MM.1S (cell line): ENCODE data around the gene CPT1B.

Experiments used
- DNase-seq: peaks from one replicate; pipeline ENCODE4 v3.0.0-alpha.2; 2015
- H2AFZ ChIP-seq: fragments of 300-600 bp; sonication (generic); 2 replicates; pipeline ENCODE4 v1.6.0; 2016; ENCODE audit warnings: antibody characterized with exemption, low read length
- H3F3A ChIP-seq: fragments of 300-600 bp; sonication (generic); 2 replicates; pipeline ENCODE4 v1.6.1; 2016; ENCODE audit warnings: mild to moderate bottlenecking, antibody characterized with exemption, low read length, moderate library complexity, mixed read lengths; ENCODE audit not compliant: insufficient read depth
- H3K27ac ChIP-seq: fragments of 300-600 bp; sonication (generic); 2 replicates; pipeline ENCODE4 v1.5.1; 2016; ENCODE audit warnings: mild to moderate bottlenecking, low read length
- H3K27me3 ChIP-seq: fragments of 300-600 bp; sonication (generic); replicated peaks from 2 replicates; pipeline ENCODE4 v1.6.0; 2016; ENCODE audit warnings: low read length; ENCODE audit not compliant: insufficient read depth
- H3K36me3 ChIP-seq: fragments of 300-600 bp; sonication (generic); replicated peaks from 2 replicates; pipeline ENCODE4 v1.6.1; 2016; ENCODE audit warnings: mild to moderate bottlenecking, low read length, mixed read lengths; ENCODE audit not compliant: insufficient read depth
- H3K4me1 ChIP-seq: fragments of 300-600 bp; sonication (generic); 2 replicates; pipeline ENCODE4 v1.6.1; 2016; ENCODE audit warnings: low read length, mixed read lengths
- H3K4me2 ChIP-seq: fragments of 300-600 bp; sonication (generic); 2 replicates; pipeline ENCODE4 v1.6.0; 2016; ENCODE audit warnings: low read depth, low read length
- H3K4me3 ChIP-seq: fragments of 300-600 bp; sonication (generic); 2 replicates; pipeline ENCODE4 v1.5.1; 2016; ENCODE audit warnings: low read length, mixed read lengths
- H3K79me2 ChIP-seq: fragments of 300-600 bp; sonication (generic); 2 replicates; pipeline ENCODE4 v1.6.1; 2016; ENCODE audit warnings: mixed run types, low read length, mixed read lengths
- H3K9ac ChIP-seq: fragments of 300-600 bp; sonication (generic); 2 replicates; pipeline ENCODE4 v1.6.1; 2016; ENCODE audit warnings: low read length, mixed read lengths
- H3K9me2 ChIP-seq: fragments of 300-600 bp; sonication (generic); replicated peaks from 2 replicates; pipeline ENCODE4 v1.6.1; 2016; ENCODE audit warnings: mild to moderate bottlenecking, low read length, mixed read lengths; ENCODE audit not compliant: insufficient read depth
- H3K9me3 ChIP-seq: fragments of 300-600 bp; sonication (generic); replicated peaks from 2 replicates; pipeline ENCODE4 v1.6.1; 2016; ENCODE audit warnings: mild to moderate bottlenecking, low read length, mixed read lengths; ENCODE audit not compliant: insufficient read depth
- H4K20me1 ChIP-seq: fragments of 300-600 bp; sonication (generic); 2 replicates; pipeline ENCODE4 v1.6.1; 2016; ENCODE audit warnings: mild to moderate bottlenecking, low read length, moderate library complexity, mixed read lengths; ENCODE audit not compliant: insufficient read depth
- CTCF ChIP-seq: fragments of 300-600 bp; sonication (generic); IDR thresholded peaks from 2 replicates; pipeline ENCODE4 v1.5.1; 2016; ENCODE audit warnings: antibody characterized with exemption, low read length, mixed read lengths
- EZH2 ChIP-seq: fragments of 300-600 bp; sonication (generic); optimal IDR thresholded peaks from 2 replicates; pipeline ENCODE3; 2017; ENCODE audit warnings: low read depth, mild to moderate bottlenecking, antibody characterized with exemption, low read length, mixed read lengths
- EZH2phosphoT487 ChIP-seq: fragments of 300-600 bp; sonication (generic); IDR thresholded peaks from 2 replicates; pipeline ENCODE4 v1.6.1; 2018; ENCODE audit warnings: antibody characterized with exemption, low read length

CPT1B gene

GRCh38 chr22:50605613-50606074 lies 27.4 kb upstream of the CPT1B start:
- no peak for TF ChIP-seq CTCF
- TF ChIP-seq EZH2 = no peak
- TF ChIP-seq EZH2phosphoT487 = no peak
- H3K4me3 ChIP-seq = no peak overlapping the region
- H3K4me1 ChIP-seq = no peaks in the 10 kb centered on the region
- peaks cover 91% of the 10 kb centered on the region for H3K27me3 ChIP-seq
- no peak for DNase-seq
- H3K36me3 ChIP-seq = no peaks in the 10 kb centered on the region
- no peak overlapping the region for H3K27ac ChIP-seq
- H4K20me1 ChIP-seq = no peaks in the 10 kb centered on the region
- no peaks in the 10 kb centered on the region for H3F3A ChIP-seq
- H3K9ac ChIP-seq = no peak overlapping the region
- no peak overlapping the region for H2AFZ ChIP-seq
- H3K79me2 ChIP-seq = no peaks in the 10 kb centered on the region
- H3K9me2 ChIP-seq = no peaks in the 10 kb centered on the region
- H3K9me3 ChIP-seq = no peaks in the 10 kb centered on the region
- H3K4me2 ChIP-seq = no peak overlapping the region

- no peak overlapping the region for H3K9ac ChIP-seq
- no peaks in the 10 kb centered on the region for H3K79me2 ChIP-seq
- peaks cover 86% of the 10 kb centered on the region for H3K27me3 ChIP-seq
- no peaks in the 10 kb centered on the region for H3F3A ChIP-seq
- no peak overlapping the region for H2AFZ ChIP-seq
- H4K20me1 ChIP-seq = no peaks in the 10 kb centered on the region
- no peaks in the 10 kb centered on the region for H3K36me3 ChIP-seq
- H3K27ac ChIP-seq = no peak overlapping the region
- H3K9me3 ChIP-seq = no peaks in the 10 kb centered on the region
- no peak overlapping the region for H3K4me3 ChIP-seq
- H3K9me2 ChIP-seq = no peaks in the 10 kb centered on the region
- TF ChIP-seq CTCF = no peak
- TF ChIP-seq EZH2phosphoT487 = no peak
- no peak for TF ChIP-seq EZH2
- no peak for DNase-seq
- H3K4me1 ChIP-seq = no peaks in the 10 kb centered on the region
- no peak overlapping the region for H3K4me2 ChIP-seq
These were observed 26.9 kb upstream of the CPT1B start for GRCh38 chr22:50605002-50605612.

- Histone ChIP-seq H3K36me3 (no peaks in the 10 kb centered on the region), H3K9me2 (no peaks in the 10 kb centered on the region), H3F3A (no peaks in the 10 kb centered on the region), H4K20me1 (no peaks in the 10 kb centered on the region), H3K4me2 (no peak overlapping the region), H3K27ac (no peak overlapping the region), H2AFZ (no peak overlapping the region), H3K4me3 (no peak overlapping the region), H3K4me1 (no peaks in the 10 kb centered on the region), H3K9me3 (no peaks in the 10 kb centered on the region), H3K27me3 (peaks cover 84% of the 10 kb centered on the region), H3K79me2 (no peaks in the 10 kb centered on the region), H3K9ac (no peak overlapping the region)
- no peak for TF ChIP-seq EZH2
- no peak for TF ChIP-seq EZH2phosphoT487
- no peak for TF ChIP-seq CTCF
- no peak for DNase-seq
These were observed 26.2 kb upstream of the CPT1B start for GRCh38 chr22:50604256-50605001.
